Stimulated activated CD4-positive, alpha-beta T cell treated with anti-CD3 and anti-CD28 coated beads, Interleukin-1b, Interleukin-23, amount 100 ng/mL, for 24 hours (primary cell): ENCODE measurements around the gene LPGAT1.
"Not testable (repeated sequence)": the region's sequence is repeated elsewhere in the genome, so short reads cannot be mapped to it uniquely, and the experiment has no call there.

Source experiments
- DNase-seq, 4 experiments: peaks; one replicate each; pipeline ENCODE4 v3.0.0-alpha.2; 2020; ENCODE audit warnings: low read depth in 4 of 4, low spot score in 1 of 4

LPGAT1 gene

GRCh38 chr1:211708006-211708405 is 122.6 kb downstream of the LPGAT1 start:
- DNase-seq, result no peak

GRCh38 chr1:211705467-211706091 is 125.0 kb downstream of the LPGAT1 start:
- DNase-seq, result no peak

- DNase-seq, result no peak
Observed at GRCh38 chr1:211704543-211704942, 126.0 kb downstream of the LPGAT1 start.

- DNase-seq, result no peak
Observed at GRCh38 chr1:211703812-211704537, 126.6 kb downstream of the LPGAT1 start.

- DNase-seq, result no peak
Observed at GRCh38 chr1:211701733-211702132, 128.8 kb downstream of the LPGAT1 start.

- DNase-seq, result no peak
Observed at GRCh38 chr1:211699059-211699458, 131.5 kb downstream of the LPGAT1 start.

GRCh38 chr1:211698161-211699026 is 132.2 kb downstream of the LPGAT1 start:
- peak; percentile 67 to 73 (median 70) for DNase-seq

GRCh38 chr1:211697356-211697755 is 133.2 kb downstream of the LPGAT1 start:
- no peak for DNase-seq

- no peak for DNase-seq
Observed at GRCh38 chr1:211695135-211695816, 135.3 kb downstream of the LPGAT1 start.

- DNase-seq, result not testable (repeated sequence)
Observed at GRCh38 chr1:211693911-211694310, 136.7 kb downstream of the LPGAT1 start.
